OCI-LY3 (cell line): ENCODE measurements around the gene TMEM238.

Experiments
- H2AFZ ChIP-seq: fragments of 200-600, 300-600 bp; shearing (Covaris generic); 2 replicates; pipeline ENCODE4 v1.6.0; 2014; ENCODE audit warnings: antibody characterized with exemption, low read depth, low read length
- H3K27ac ChIP-seq: fragments of 200-600, 300-600 bp; sonication (generic); 2 replicates; pipeline ENCODE4 v1.5.1; 2014; ENCODE audit warnings: mild to moderate bottlenecking, low read length, moderate library complexity, mixed read lengths
- H3K27me3 ChIP-seq: fragments of 200-600, 300-600 bp; sonication (generic); 2 replicates; pipeline ENCODE4 v1.6.1; 2014; ENCODE audit warnings: low read depth, low read length, mixed read lengths
- H3K36me3 ChIP-seq: fragments of 200-600, 300-600 bp; sonication (generic); replicated peaks from 2 replicates; pipeline ENCODE3; 2014; ENCODE audit warnings: low read depth, low read length, mixed read lengths
- H3K4me1 ChIP-seq: fragments of 300-600, 200-600 bp; sonication (generic); 2 replicates; pipeline ENCODE4 v1.6.1; 2014; ENCODE audit warnings: low read length, mixed read lengths
- H3K4me2 ChIP-seq: fragments of 200-600, 300-600 bp; sonication (generic); 2 replicates; pipeline ENCODE4 v1.6.1; 2014; ENCODE audit warnings: low read length, mixed read lengths
- H3K4me3 ChIP-seq: fragments of 300-600, 200-600 bp; sonication (generic); 2 replicates; pipeline ENCODE4 v1.5.1; 2014; ENCODE audit warnings: antibody characterized with exemption, mild to moderate bottlenecking, low read length, moderate library complexity
- H3K79me2 ChIP-seq: fragments of 300-600, 200-600 bp; shearing (Covaris generic); 2 replicates; pipeline ENCODE4 v1.6.1; 2014; ENCODE audit warnings: mild to moderate bottlenecking, low read length, mixed read lengths
- H3K9ac ChIP-seq: fragments of 300-600, 200-600 bp; shearing (Covaris generic); 2 replicates; pipeline ENCODE4 v1.6.0; 2014; ENCODE audit warnings: mild to moderate bottlenecking, low read length, moderate library complexity
- H3K9me3 ChIP-seq: fragments of 200-600, 300-600 bp; shearing (Covaris generic); 2 replicates; pipeline ENCODE4 v1.6.1; 2014; ENCODE audit warnings: low read length, mixed read lengths; ENCODE audit not compliant: insufficient read depth
- H4K20me1 ChIP-seq: fragments of 200-600, 300-600 bp; sonication (generic); 2 replicates; pipeline ENCODE4 v1.6.1; 2016; ENCODE audit warnings: low read length, mixed read lengths; ENCODE audit not compliant: insufficient read depth
- CTCF ChIP-seq: fragments of 200-600, 300-600 bp; sonication (generic); IDR thresholded peaks from 2 replicates; pipeline ENCODE4 v1.5.1; 2014; ENCODE audit warnings: antibody characterized with exemption, low read length, low read depth
- EZH2phosphoT487 ChIP-seq: fragments of 200-600 bp; shearing (Covaris generic); IDR thresholded peaks from 2 replicates; pipeline ENCODE4 v1.6.1; 2018; ENCODE audit warnings: antibody characterized with exemption, mixed run types, low read depth

Gene TMEM238

GRCh38 chr19:55350620-55351315, 33.3 kb downstream of the TMEM238 start:
- no peaks in the 10 kb centered on the region for H3K4me1 ChIP-seq
- TF ChIP-seq EZH2phosphoT487 (no peak), CTCF (no peak)
- no peak overlapping the region for H3K4me3 ChIP-seq
- no peaks in the 10 kb centered on the region for H3K79me2 ChIP-seq
- H2AFZ ChIP-seq = no peak overlapping the region
- no peaks in the 10 kb centered on the region for H3K9me3 ChIP-seq
- H3K36me3 ChIP-seq = no peaks in the 10 kb centered on the region
- 0 out of 2 replicates have a peak, but pooled peaks cover 2% of the 10 kb centered on the region for H4K20me1 ChIP-seq
- no peak overlapping the region for H3K4me2 ChIP-seq
- H3K9ac ChIP-seq = no peak overlapping the region
- H3K27me3 ChIP-seq = no peaks in the 10 kb centered on the region; the same call in 1 of the 2 replicates
- no peak overlapping the region for H3K27ac ChIP-seq

- H3K4me2 ChIP-seq = no peak overlapping the region
- 0 out of 2 replicates have a peak, but pooled peaks cover 2% of the 10 kb centered on the region for H4K20me1 ChIP-seq
- TF ChIP-seq CTCF = no peak
- no peak for TF ChIP-seq EZH2phosphoT487
- no peak overlapping the region for H3K27ac ChIP-seq
- no peak overlapping the region for H2AFZ ChIP-seq
- H3K27me3 ChIP-seq = no peaks in the 10 kb centered on the region
- H3K4me3 ChIP-seq = no peak overlapping the region
- H3K9me3 ChIP-seq = no peaks in the 10 kb centered on the region
- H3K4me1 ChIP-seq = no peaks in the 10 kb centered on the region
- H3K36me3 ChIP-seq = peaks cover 3% of the 10 kb centered on the region
- no peaks in the 10 kb centered on the region for H3K79me2 ChIP-seq
- no peak overlapping the region for H3K9ac ChIP-seq
Observed at GRCh38 chr19:55348317-55349034, 35.6 kb downstream of the TMEM238 start.

GRCh38 chr19:55347442-55348009, 36.6 kb downstream of the TMEM238 start:
- H3K9ac ChIP-seq = no peak overlapping the region
- no peak overlapping the region for H2AFZ ChIP-seq
- TF ChIP-seq CTCF (no peak), EZH2phosphoT487 (no peak)
- H3K27ac ChIP-seq = no peak overlapping the region
- no peak overlapping the region for H3K4me3 ChIP-seq
- 0 out of 2 replicates have a peak, but pooled peaks cover 2% of the 10 kb centered on the region for H4K20me1 ChIP-seq
- H3K4me1 ChIP-seq = no peaks in the 10 kb centered on the region
- H3K79me2 ChIP-seq = no peaks in the 10 kb centered on the region
- H3K9me3 ChIP-seq = no peaks in the 10 kb centered on the region
- H3K36me3 ChIP-seq = peaks cover 5% of the 10 kb centered on the region
- no peaks in the 10 kb centered on the region for H3K27me3 ChIP-seq
- no peak overlapping the region for H3K4me2 ChIP-seq
